ENCODE data around the gene POLR1A. TPM values are rescaled to one million over a fixed set of nuclear protein-coding genes. Genes with fewer than 3 reads are reported as not detected.

The POLR1A gene
- total RNA-seq, 2 donors from 2014 or later, result 19.0 to 38.2 TPM

DNA sequence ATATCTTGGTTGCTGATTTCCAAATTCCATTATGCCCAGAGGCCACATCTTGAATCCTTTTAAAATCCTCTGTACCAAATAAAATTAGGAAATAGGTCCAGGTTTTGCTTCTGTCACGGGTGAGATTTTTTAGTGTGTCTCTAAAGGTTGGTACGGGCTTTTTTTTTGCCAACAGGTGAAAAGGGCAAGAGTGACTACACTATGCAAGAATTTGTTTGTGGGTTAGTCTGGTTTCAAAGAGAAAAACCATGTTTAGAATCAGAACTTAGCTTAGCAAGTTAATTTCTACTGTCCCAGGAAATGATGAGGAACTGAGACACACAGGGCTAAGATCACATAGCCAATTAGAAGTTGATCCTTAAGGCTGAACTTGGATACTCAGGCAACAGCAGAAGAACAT, 41.7 kb downstream of the POLR1A start:
- Histone ChIP-seq H3K36me3 (peaks cover 5% of the 10 kb centered on the region), H3K27me3 (replicated peaks; ENCODE audit: insufficient read depth) (no peaks in the 10 kb centered on the region), H3K27ac (peak overlapping the region in 1 of 2 donors; percentile 8), H3K4me1 (ENCODE audit: control insufficient read depth in 1 of 2, low read depth in 2 of 2) (peaks cover 12 to 37% of the 10 kb centered on the region in 2 donors), H3K4me3 (no peak overlapping the region), H3K9me3 (no peaks in the 10 kb centered on the region)
- no peak for ATAC-seq (ENCODE audit: insufficient number of reproducible peaks, low FRiP score, low read depth)
- TF ChIP-seq, protein P1, sequence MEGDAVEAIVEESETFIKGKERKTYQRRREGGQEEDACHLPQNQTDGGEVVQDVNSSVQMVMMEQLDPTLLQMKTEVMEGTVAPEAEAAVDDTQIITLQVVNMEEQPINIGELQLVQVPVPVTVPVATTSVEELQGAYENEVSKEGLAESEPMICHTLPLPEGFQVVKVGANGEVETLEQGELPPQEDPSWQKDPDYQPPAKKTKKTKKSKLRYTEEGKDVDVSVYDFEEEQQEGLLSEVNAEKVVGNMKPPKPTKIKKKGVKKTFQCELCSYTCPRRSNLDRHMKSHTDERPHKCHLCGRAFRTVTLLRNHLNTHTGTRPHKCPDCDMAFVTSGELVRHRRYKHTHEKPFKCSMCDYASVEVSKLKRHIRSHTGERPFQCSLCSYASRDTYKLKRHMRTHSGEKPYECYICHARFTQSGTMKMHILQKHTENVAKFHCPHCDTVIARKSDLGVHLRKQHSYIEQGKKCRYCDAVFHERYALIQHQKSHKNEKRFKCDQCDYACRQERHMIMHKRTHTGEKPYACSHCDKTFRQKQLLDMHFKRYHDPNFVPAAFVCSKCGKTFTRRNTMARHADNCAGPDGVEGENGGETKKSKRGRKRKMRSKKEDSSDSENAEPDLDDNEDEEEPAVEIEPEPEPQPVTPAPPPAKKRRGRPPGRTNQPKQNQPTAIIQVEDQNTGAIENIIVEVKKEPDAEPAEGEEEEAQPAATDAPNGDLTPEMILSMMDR (IDR thresholded peaks at IDR 0.05), result no peak
- DNase-seq (ENCODE audit: low spot score), result no peak

DNA sequence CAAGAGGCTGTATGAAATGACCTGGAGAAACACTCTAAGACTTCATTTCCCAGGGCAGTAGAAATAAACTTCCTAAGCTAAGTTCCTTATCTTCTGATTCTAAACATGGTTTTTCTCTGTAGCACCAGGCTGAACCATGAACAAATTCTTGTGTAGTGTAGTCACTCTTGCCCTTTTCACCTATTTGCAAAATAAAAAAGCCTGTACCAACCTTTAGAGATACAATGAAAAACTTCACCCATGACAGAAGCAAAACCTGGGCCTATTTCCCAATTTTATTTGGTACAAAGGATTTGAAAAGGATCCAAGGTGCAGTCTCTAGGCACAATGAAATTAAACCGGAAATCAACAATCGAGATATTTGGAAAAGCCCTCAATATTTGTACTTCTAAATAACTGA, 43.6 kb downstream of the POLR1A start:
- Histone ChIP-seq H3K27me3 (replicated peaks; ENCODE audit: insufficient read depth) (no peaks in the 10 kb centered on the region), H3K4me1 (ENCODE audit: control insufficient read depth in 1 of 2, low read depth in 2 of 2) (peaks cover 12 to 37% of the 10 kb centered on the region in 2 donors), H3K4me3 (no peak overlapping the region), H3K27ac (peak overlapping the region; percentile 0 to 40), H3K9me3 (no peaks in the 10 kb centered on the region), H3K36me3 (no peaks in the 10 kb centered on the region)
- TF ChIP-seq, protein P1 (IDR thresholded peaks at IDR 0.05), result no peak
- no peak for DNase-seq (ENCODE audit: low spot score)
- no peak for ATAC-seq (ENCODE audit: insufficient number of reproducible peaks, low FRiP score, low read depth)

DNA sequence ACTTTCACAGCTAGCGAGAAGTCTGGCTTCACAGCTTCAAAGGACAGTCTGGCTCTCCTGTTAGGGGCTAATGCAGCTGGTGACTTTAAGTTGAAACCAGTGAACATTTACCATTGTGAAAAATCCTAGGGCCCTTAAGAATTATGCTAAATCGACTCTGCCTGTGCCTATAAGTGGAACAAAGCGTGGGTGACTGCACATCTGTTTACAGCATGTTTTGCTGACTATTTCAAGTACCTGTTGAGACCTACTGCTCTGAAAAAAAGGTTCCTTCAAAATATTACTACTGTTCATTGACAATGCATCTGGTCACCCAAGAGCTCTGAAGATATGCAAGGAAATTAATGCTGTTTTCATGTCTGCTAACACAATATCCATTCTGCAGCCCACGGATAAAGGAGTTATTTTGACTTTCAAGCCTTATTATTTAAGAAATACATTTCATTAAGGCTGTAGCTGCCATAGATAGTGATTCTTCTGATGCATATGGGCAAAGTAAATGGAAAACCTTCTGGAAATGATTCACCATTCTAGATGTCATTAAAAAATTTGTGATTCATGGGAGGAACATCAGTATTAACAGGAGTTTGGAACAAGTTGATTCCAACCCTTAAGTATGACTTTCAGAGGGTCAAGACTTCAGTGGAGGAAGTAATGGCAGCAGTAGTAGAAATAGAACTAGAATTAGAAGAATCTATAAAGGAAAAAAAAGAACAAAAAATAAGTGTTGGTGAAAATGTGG, 48.9 kb downstream of the POLR1A start:
- TF ChIP-seq, protein P1 (IDR thresholded peaks at IDR 0.05), result no peak

DNA sequence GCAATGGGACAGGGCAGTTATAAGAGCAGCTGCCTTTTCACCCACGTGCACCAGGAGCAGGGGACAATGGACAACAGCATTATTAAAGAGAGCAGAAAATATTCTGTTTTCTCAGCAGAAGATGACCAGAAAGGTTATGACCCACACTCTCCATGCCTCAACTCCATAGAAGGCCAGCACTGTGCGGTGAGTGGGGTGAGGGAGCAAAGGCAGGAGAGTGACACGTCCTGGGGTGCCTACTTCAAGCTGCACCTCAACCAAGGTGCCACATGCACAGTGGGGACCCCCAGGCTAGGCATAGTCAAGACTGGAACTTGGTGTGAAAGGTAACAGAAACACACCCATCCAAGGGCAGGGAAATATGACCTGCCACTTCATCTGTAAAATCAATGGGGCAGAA, 50.4 kb downstream of the POLR1A start:
- no peak overlapping the region for H3K27ac ChIP-seq
- no peaks in the 10 kb centered on the region for H3K4me1 ChIP-seq (ENCODE audit: control insufficient read depth in 1 of 2, low read depth in 2 of 2)
- no peak overlapping the region for H3K4me3 ChIP-seq
- peaks cover 28% of the 10 kb centered on the region for H3K36me3 ChIP-seq
- TF ChIP-seq, protein P1 (IDR thresholded peaks at IDR 0.05), result no peak
- no peaks in the 10 kb centered on the region for H3K9me3 ChIP-seq
- ATAC-seq (ENCODE audit: insufficient number of reproducible peaks, low FRiP score, low read depth) (no peak), DNase-seq (ENCODE audit: low spot score) (no peak)
- no peaks in the 10 kb centered on the region for H3K27me3 ChIP-seq (replicated peaks; ENCODE audit: insufficient read depth)

More for the DNA sequence above, 48.9 kb downstream of the POLR1A start:
- Histone ChIP-seq H3K4me1 (ENCODE audit: control insufficient read depth in 1 of 2, low read depth in 2 of 2) (peaks cover 6 to 12% of the 10 kb centered on the region in 2 donors), H3K36me3 (peaks cover 21% of the 10 kb centered on the region), H3K27me3 (replicated peaks; ENCODE audit: insufficient read depth) (no peaks in the 10 kb centered on the region), H3K4me3 (no peak overlapping the region), H3K27ac (no peak overlapping the region), H3K9me3 (no peaks in the 10 kb centered on the region)
- ATAC-seq (ENCODE audit: insufficient number of reproducible peaks, low FRiP score, low read depth) (no peak), DNase-seq (ENCODE audit: low spot score) (no peak)

DNA sequence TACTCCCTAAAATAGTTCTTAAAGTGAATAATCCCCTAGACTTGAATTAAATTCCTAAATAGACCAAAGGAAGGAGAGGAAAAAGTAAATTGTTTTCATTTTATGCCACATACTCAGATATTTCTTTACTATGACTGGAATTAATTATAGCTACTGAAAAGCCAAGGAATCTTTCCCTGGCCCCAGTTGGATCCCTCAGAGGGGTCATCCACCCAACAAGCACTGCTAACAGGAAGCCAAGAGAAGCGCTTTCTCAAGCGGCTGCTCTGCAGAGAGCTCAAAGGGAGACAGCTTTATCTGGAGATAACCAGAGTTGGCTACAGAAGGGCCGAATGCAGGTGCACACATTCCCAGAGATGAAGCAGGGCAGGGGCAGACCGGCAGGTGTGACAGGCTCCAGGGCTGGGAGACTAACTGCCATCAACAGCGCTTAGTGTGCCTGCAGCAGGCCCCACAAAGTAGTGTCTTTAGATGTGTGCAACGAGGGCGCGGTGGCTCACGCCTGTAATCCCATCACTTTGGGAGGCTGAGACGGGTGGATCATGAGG, 51.1 kb downstream of the POLR1A start:
- Histone ChIP-seq H3K9me3 (no peaks in the 10 kb centered on the region), H3K27ac (no peak overlapping the region), H3K36me3 (peaks cover 30% of the 10 kb centered on the region), H3K4me1 (ENCODE audit: control insufficient read depth in 1 of 2, low read depth in 2 of 2) (no peaks in the 10 kb centered on the region), H3K4me3 (no peak overlapping the region), H3K27me3 (replicated peaks; ENCODE audit: insufficient read depth) (no peaks in the 10 kb centered on the region)
- TF ChIP-seq, protein P1 (IDR thresholded peaks at IDR 0.05), result no peak
- ATAC-seq (ENCODE audit: insufficient number of reproducible peaks, low FRiP score, low read depth) (no peak), DNase-seq (ENCODE audit: low spot score) (no peak)
